ENCODE data around the gene RPP30. TPM values are rescaled to one million over a fixed set of nuclear protein-coding genes. Genes with fewer than 3 reads are reported as not detected.

The RPP30 gene
- total RNA-seq (2011; cell fraction: chromatin; rRNA removed; ENCODE audit: low replicate concordance) = 16.7 and 25.5 TPM in 2 replicates
- 9.7 and 14.6 TPM in 2 replicates for total RNA-seq (2011; cell fraction: nucleolus; rRNA removed)
- 14.4 and 29.3 TPM in 2 replicates for total RNA-seq (2011; cell fraction: nucleoplasm; rRNA removed)
- total RNA-seq (2014; rRNA removed) (37.3 and 48.8 TPM in 2 replicates), total RNA-seq (2014; rRNA removed; fragmentation: Illumina TruSeq; extraction: Trizol) (69.1 and 80.5 TPM in 2 replicates), total RNA-seq (2015; rRNA removed; fragmentation: Illumina TruSeq; extraction: Trizol) (64.1 and 73.3 TPM in 2 replicates), total RNA-seq (2021) (52.5 and 53.4 TPM in 2 replicates), polyA plus RNA-seq (2011; rRNA removed) (45.8 and 63.4 TPM in 2 replicates), polyA plus RNA-seq (2014; fragmentation: Illumina TruSeq; extraction: Trizol) (59.8 and 76.2 TPM in 2 replicates), polyA plus RNA-seq (2014; fragmentation: Nextera tagmentation; extraction: Ambion mirVana) (100 to 1,000 TPM; 166 to 170 TPM), polyA plus RNA-seq (2014; rRNA removed) (63.9 and 76.3 TPM in 2 replicates), polyA minus RNA-seq (2011; rRNA and poly(A)+ RNA removed) (48.9 and 61.4 TPM in 2 replicates), Bru-seq, nascent RNA (percentile 78 among the genes with signal in this experiment), BruChase-seq, experiment 1, labeled RNA remaining after a 2-hour chase (percentile 81 among the genes with signal in this experiment), BruChase-seq, experiment 2, labeled RNA remaining after a 6-hour chase (percentile 79 among the genes with signal in this experiment)
- polyA plus RNA-seq (2011; cell fraction: cytosol; rRNA removed) = 16.2 and 22.3 TPM in 2 replicates
- 23.6 and 30.5 TPM in 2 replicates for polyA plus RNA-seq (2011; cell fraction: nucleus; rRNA removed)
- 44.8 and 62.8 TPM in 2 replicates for polyA plus RNA-seq (2012)
- 18.7 and 21.3 TPM in 2 replicates for polyA minus RNA-seq (2011; cell fraction: cytosol; rRNA and poly(A)+ RNA removed)
- 12.9 and 18.4 TPM in 2 replicates for polyA minus RNA-seq (2011; cell fraction: nucleus; rRNA and poly(A)+ RNA removed)
- long read RNA-seq, experiment 1, transcript RPP30-202 (11 exons, 2,589 nt) = major isoform, 41 of 91 reads
- long read RNA-seq, experiment 1, partial matches to known transcripts = 28 of 91 reads
- long read RNA-seq, experiment 1, other reads (novel, unspliced or antisense) = 19 of 91 reads
- long read RNA-seq, experiment 2, transcript RPP30-202 (11 exons, 2,589 nt) = major isoform, 27 of 72 reads
- long read RNA-seq, experiment 2, partial matches to known transcripts = 18 of 72 reads
- long read RNA-seq, experiment 2, other reads (novel, unspliced or antisense) = 26 of 72 reads
- long read RNA-seq, experiment 3, transcript RPP30-202 (11 exons, 2,589 nt) = major isoform, 31 of 49 reads
- long read RNA-seq, experiment 3, partial matches to known transcripts = 0 of 49 reads
- long read RNA-seq, experiment 3, other reads (novel, unspliced or antisense) = 18 of 49 reads

DNA sequence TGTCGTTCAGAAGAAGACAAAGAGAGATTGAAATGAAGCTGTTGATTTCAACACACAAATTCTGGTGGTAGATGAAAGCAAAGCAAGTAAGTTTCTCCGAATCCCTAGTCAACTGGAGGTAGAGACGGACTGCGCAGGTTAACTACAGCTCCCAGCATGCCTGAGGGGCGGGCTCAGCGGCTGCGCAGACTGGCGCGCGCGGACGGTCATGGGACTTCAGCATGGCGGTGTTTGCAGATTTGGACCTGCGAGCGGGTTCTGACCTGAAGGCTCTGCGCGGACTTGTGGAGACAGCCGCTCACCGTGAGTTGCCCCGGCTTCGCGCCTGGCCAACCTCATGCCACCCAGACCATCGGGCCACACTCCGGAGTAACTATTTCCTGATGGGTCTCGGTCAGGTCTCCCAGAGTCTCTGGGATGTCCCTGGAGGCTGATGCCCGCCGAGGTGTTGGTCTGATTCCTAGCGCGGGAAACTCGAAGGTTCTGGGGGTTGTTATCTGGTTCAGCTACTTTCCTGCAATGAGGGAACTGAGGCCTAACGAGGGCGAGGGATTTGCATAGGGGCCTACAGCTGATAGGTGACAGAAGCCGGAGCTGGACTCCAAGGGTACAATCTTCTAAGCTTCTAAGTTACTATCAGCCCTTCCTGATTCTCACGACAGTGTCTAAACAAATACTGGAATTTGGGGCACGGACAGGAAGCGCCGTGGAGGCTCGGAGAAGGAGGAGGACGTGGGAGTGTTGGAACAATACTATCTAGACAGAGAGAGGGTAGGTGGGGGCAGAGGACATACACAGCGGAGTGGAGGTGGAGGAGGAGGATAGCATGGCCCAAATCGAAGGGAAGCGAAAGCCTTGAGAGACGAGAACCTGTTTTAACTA lies at the start of gene RPP30:
RPP30 (plus strand) TSS at position 209 of the 882 bp plus-strand sequence; CDS start at position 222, 13 bp downstream.
- Histone ChIP-seq H3K36me3 (ENCODE audit: control insufficient read depth, insufficient read depth, low read length) (peaks cover 25% of the 10 kb centered on the region; the same call in 2 of the 3 replicates), H3K9me1 (ENCODE audit: control insufficient read depth, insufficient read depth, low read length) (no peaks in the 10 kb centered on the region), H3K4me3 (peak within 1 kb of the TSS; percentile 95), H3K4me1 (replicated peaks in 1 of 2; ENCODE audit: control insufficient read depth in 2 of 2, insufficient read depth in 2 of 2, low read length in 2 of 2) (peaks cover 0 to 7% of the 10 kb centered on the region in 2 experiments; a peak in 1 of 5 replicates), H4K20me1 (replicated peaks; ENCODE audit: control insufficient read depth, insufficient read depth, low read length) (no peaks in the 10 kb centered on the region), H3K9ac (ENCODE audit: insufficient read depth in 1 of 2, low read depth in 2 of 2, low read length in 2 of 2) (peak within 1 kb of the TSS; percentile 81 to 94), H3K4me2 (ENCODE audit: insufficient read depth, low read length) (peak within 1 kb of the TSS; percentile 90), H3K27me3 (ENCODE audit: control insufficient read depth in 2 of 2, insufficient read depth in 2 of 2, low read length in 2 of 2) (no peaks in the 10 kb centered on the region), H2AFZ (ENCODE audit: low read depth, low read length) (peak within 1 kb of the TSS; percentile 99), H3K27ac (ENCODE audit: extremely low read depth, low read depth, low read length) (peak within 1 kb of the TSS; percentile 71), H3K9me3 (replicated peaks; ENCODE audit: control insufficient read depth, insufficient read depth, low read depth, low read length) (no peaks in the 10 kb centered on the region), H3K79me2 (ENCODE audit: control insufficient read depth, insufficient read depth, low read length) (peaks cover 30% of the 10 kb centered on the region)
- ATAC-seq (peak; percentile 100), FAIRE-seq (peak; percentile 95), DNase-seq (ENCODE audit: extremely low read depth in 1 of 4, low spot score in 3 of 4) (peak; percentile 77 to 86 (median 82))
- intact Hi-C loops (cut with micrococcal nuclease) = loop anchor here (2.0 kb wide), 1 partner anchor 121 kb away; no protein-coding TSS in a partner anchor
- POLR2A ChIA-PET = interaction anchor here (0.5 to 0.6 kb wide), 3 partner anchors 16 to 1976 kb away, joined by 3 to 5 read pairs (median 3); no protein-coding TSS in a partner anchor
- CTCF ChIA-PET (ENCODE audit: low intra/inter-chr PET ratio) = interaction anchor here (1.0 to 1.1 kb wide), 3 partner anchors 92 to 1654 kb away, joined by 3 to 6 read pairs (median 3); no protein-coding TSS in a partner anchor
- 0% methylated on average over 38 of the region's 43 CpGs for WGBS (ENCODE audit: insufficient coverage, low coverage, missing lambda C conversion rate)
- BruUV-seq (replicated peaks) = no TSS peak
- in situ Hi-C loops (cut with MboI) = loop anchor here (25.0 kb wide), 1 partner anchor 1435 kb away; no protein-coding TSS in a partner anchor
- TF ChIP-seq, protein P1, sequence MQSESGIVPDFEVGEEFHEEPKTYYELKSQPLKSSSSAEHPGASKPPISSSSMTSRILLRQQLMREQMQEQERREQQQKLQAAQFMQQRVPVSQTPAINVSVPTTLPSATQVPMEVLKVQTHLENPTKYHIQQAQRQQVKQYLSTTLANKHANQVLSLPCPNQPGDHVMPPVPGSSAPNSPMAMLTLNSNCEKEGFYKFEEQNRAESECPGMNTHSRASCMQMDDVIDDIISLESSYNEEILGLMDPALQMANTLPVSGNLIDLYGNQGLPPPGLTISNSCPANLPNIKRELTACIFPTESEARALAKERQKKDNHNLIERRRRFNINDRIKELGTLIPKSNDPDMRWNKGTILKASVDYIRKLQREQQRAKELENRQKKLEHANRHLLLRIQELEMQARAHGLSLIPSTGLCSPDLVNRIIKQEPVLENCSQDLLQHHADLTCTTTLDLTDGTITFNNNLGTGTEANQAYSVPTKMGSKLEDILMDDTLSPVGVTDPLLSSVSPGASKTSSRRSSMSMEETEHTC (IDR thresholded peaks at IDR 0.05) = 0 out of 2 replicates have a peak, but pooled peaks have one; percentile 31
- TF ChIP-seq CBFB (CRISPR knock-in tag; IDR thresholded peaks at IDR 0.05) (no peak), NRF1 (conservative IDR thresholded peaks at IDR 0.05 in 1 of 2, IDR thresholded peaks at IDR 0.05 in 1 of 2) (peak; percentile 92 to 93), TEAD2 (tag; IDR thresholded peaks at IDR 0.05) (no peak), CC2D1A (IDR thresholded peaks at IDR 0.05) (no peak), E2F3 (CRISPR knock-in tag; IDR thresholded peaks at IDR 0.05) (no peak), GATA2 (CRISPR knock-in tag; IDR thresholded peaks at IDR 0.05) (no peak), LEF1 (IDR thresholded peaks at IDR 0.05) (no peak), NFXL1 (CRISPR knock-in tag; IDR thresholded peaks at IDR 0.05) (no peak), SMARCE1 (IDR thresholded peaks at IDR 0.05) (no peak), ZC3H11A (IDR thresholded peaks at IDR 0.05; ENCODE audit: low read depth, low read length) (no peak), ZNF76 (CRISPR knock-in tag; IDR thresholded peaks at IDR 0.05; ENCODE audit: borderline replicate concordance) (no peak)

Measured in K562 (cell line).